ENCODE data around the gene RNASE12. TPM values are rescaled to one million over a fixed set of nuclear protein-coding genes. Genes with fewer than 3 reads are reported as not detected.

RNASE12 gene
- total and polyA plus RNA-seq, 2 donors (not counting 3 experiments of a cell fraction or from before 2014, with no cell fraction given), result not detected

DNA sequence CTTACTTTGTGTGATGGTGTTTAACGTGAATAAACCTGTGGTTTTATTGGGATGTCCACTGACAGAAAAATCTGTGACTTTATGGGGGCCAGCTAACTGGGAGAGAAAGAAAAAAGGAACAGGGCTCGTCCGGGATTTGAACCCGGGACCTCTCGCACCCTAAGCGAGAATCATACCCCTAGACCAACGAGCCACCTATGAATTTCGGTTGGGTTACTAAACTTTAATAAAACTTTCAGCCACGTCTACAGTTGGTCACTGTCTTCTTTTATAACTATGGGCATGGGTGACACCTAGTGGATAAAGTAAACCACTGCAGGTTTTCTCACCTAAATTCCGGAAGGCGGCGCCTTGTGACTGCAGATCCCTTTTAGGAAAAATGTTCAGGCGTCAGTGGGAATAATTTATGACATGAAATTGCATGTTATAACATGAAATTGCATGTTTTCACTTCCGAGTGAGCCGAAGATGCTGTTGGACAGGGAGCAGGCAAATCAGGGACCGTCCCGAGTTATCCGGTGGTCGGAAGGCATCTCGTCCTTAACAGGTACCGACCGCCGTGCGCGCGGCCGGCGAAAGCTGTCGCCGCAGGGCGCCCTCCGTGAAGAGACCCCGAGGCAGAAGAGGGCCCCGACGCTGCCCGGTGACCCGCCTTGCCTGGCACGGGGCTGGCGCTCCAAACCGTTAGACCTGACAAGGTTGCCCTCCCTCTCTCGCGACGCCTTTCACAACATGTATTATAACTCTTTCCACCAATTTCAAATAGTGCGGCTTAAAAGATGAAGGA, 18.2 kb upstream of the RNASE12 start:
- Histone ChIP-seq H3K9me3 (replicated peaks; ENCODE audit: control insufficient read depth, insufficient read depth, low read length) (no peaks in the 10 kb centered on the region), H4K20me1 (replicated peaks; ENCODE audit: control insufficient read depth, extremely low read depth, insufficient read depth, low read length) (no peaks in the 10 kb centered on the region), H3K9me1 (replicated peaks; ENCODE audit: control insufficient read depth, extremely low read depth, insufficient read depth, low read length) (no peaks in the 10 kb centered on the region), H3K27ac (ENCODE audit: insufficient read depth, low read depth, low read length) (no peak overlapping the region), H3K36me3 (ENCODE audit: control insufficient read depth in 2 of 2, extremely low read depth in 1 of 2, insufficient read depth in 2 of 2, low read length in 2 of 2) (no peaks in the 10 kb centered on the region), H3K4me3 (replicated peaks in 1 of 3; ENCODE audit: insufficient read depth in 1 of 3, low read depth in 1 of 3, low read length in 3 of 3) (peak overlapping the region; percentile 72 to 100 (median 95)), H3K9ac (replicated peaks; ENCODE audit: extremely low read depth, insufficient read depth, low read length) (peak overlapping the region; percentile 74), H2AFZ (ENCODE audit: low read depth, low read length) (peak overlapping the region; percentile 100), H3K4me2 (ENCODE audit: insufficient read depth, low read length) (peak overlapping the region; percentile 76), H3K79me2 (ENCODE audit: control insufficient read depth, insufficient read depth, low read length) (no peaks in the 10 kb centered on the region), H3K4me1 (ENCODE audit: control insufficient read depth, extremely low read depth, insufficient read depth, low read length) (peaks cover 8% of the 10 kb centered on the region), H3K27me3 (ENCODE audit: control insufficient read depth in 2 of 2, insufficient read depth in 2 of 2, low read length in 2 of 2) (peaks cover 3 to 6% of the 10 kb centered on the region in 2 experiments)
- DNase-seq (ENCODE audit: low read depth, low spot score) (peak; percentile 89), FAIRE-seq (peak; percentile 79)
- dilution Hi-C loops (cut with MboI; ENCODE audit: extremely low pct_ligation_motif_present, low sequenced_read_pairs) (no loop called here), intact Hi-C loops (cut with micrococcal nuclease) (loop anchor here (1.0 to 5.0 kb wide), 7 partner anchors 82 to 363 kb away; partner anchors contain the start of genes OSGEP and PIP4P1)
- no TSS peak for BruUV-seq (replicated peaks)
- CTCF ChIA-PET, result interaction anchor here (0.9 to 8.7 kb wide), 17 partner anchors 12 to 282 kb away, joined by 3 to 110 read pairs (median 3); partner anchors contain the start of genes CCNB1IP1, PARP2, RNASE11 and TEP1
- TF ChIP-seq CTCF (IDR thresholded peaks at IDR 0.05; ENCODE audit: extremely low read depth in 1 of 2, insufficient read depth in 1 of 2, low read depth in 1 of 2, low read length in 2 of 2), result peak; percentile 67 to 86
- no peak for TF ChIP-seq EZH2 (IDR thresholded peaks at IDR 0.05; ENCODE audit: borderline replicate concordance, low read depth, low read length, severe bottlenecking)
- POLR2A ChIA-PET, result no interaction called here
